Measurements from ENCODE around the gene SEC11C.

SEC11C gene

GRCh38 chr18:59139615-59140301, at the start of gene SEC11C:
Gene SEC11C (plus strand): TSS chr18:59139884. CDS start chr18:59139949, 65 bp downstream.
- peak; percentile 97 for DNase-seq

DNA sequence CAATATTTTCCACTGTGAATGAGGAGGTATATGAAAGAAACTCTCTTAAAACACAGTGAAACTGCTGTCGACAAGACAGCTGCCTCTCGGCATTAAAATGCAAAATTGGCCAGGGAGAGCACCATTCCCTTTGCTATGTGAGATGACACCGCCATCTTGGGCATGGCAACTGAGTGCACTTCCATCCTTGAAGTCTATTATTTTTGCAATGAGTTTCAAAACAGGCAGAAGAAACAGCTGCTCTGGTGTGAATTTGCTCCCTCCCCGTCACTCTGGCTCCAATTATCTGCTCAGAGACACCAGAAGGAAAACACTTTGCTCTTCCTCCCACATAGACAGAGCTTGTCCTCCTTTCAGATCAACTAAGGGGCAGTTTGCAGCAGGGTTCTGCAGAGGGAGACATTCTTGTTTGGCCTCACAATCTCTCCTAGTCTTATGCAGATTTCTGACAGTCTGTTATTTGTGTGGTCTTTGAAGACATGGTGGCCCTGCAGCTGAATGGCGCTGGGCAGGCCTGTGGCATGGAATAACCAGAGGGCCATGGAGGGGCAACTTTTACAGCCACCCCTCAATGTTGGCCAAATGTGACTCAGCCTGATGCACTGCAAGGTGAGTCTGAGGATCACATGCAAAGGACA, 48.6 kb upstream of the SEC11C start:
- no peak for DNase-seq

- no peak for DNase-seq
These were observed 46.0 kb upstream of the SEC11C start for GRCh38 chr18:59093668-59094067.

DNA sequence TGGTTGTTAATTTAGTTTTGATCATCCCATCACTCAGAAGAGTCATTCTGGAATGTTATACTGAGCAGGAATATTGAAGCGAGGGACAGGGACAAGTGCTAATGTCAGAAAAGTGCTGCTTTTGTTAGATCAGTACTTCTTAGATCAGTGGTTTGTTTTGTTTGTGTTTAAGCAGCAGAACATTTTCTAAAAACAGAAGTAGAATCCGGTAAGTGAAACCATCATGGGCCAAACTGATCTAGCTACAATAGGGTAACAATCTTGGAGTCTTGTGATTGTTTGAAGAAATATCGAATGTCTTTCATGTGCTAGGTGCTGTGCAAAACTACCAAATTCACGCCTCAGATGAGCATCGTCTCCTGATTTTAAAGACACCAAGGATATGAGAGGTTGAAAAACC, 45.1 kb upstream of the SEC11C start:
- DNase-seq: no peak

DNA sequence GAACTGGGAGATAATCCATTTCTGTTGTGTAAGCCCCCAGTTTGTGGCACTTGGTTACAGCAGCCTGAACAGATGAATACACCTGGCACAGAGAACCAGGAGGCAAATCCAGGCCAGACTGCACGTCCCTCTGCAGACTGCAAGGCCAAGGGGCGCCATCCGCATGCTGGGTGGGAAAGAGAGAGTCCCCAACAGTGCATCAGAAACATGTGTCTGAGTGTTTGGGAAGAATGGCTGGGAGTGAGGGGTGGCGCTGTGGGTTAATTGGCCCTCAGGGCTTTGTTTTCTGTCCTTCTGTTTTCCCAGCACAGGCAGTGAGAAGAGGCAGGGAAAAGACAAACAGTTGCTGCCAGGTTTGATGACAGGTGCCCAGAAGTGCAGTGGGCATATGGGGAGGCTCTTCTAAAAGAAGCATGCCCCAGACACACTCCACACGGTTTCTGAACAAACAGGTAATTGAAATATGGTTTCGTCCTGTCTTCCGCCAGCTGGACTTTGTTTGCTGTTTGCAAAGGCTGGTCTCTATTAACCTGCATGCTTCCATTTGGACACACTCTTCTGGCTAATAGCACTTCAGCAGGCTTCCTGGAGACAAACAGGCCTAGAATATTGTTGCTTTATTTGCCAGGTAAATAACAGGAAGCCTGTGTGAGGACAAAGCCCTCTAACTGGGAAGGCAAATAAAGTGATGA, 43.4 kb upstream of the SEC11C start:
- DNase-seq: peak; percentile 50

DNA sequence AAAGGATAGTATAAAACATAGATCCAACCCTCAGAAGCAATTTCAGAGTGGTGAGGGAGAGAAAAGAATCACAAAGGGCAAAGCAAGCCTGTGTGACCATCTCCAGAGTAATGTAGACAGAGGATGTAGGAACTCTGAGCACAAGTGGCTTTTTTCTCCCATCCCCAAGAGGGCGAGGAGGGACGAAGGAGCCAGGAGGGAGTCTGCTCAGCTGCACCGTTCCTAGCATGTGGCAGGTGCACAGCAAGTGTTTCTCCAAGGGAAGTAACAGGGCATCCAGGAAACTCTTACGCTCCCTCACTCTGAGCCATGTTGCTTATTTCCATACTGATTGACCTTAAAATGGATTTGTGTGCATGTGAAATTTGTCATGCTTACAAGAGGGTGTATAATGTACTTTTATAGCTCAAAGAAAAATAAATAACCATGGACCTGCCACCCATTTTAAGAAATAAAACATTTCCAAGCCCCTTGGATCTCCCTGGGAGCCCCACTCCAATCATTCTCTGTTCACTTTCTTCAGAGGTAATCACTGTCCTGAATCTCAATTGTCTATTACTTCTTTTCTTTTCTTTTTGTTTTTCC, 37.8 kb upstream of the SEC11C start:
- DNase-seq: no peak

DNA sequence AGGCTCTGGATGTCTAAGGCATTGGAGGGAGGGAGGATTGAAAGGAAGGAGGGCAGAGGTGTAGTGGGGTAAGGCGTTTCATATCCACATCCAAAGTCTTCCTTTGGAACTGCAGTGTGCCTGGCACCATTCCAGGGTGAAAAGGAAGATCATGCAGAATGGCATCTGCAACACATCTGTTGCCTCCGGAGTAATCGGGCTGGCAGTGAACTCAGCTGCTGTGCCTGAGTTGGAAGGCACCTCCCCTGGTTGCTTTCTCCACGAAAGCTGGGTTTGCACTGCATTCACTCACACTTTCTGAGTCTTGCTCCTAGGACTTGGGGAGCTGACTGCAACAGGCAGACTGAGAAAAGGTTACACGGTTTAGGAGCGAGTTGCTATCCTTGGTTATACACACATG, 30.3 kb upstream of the SEC11C start:
- DNase-seq: no peak

DNA sequence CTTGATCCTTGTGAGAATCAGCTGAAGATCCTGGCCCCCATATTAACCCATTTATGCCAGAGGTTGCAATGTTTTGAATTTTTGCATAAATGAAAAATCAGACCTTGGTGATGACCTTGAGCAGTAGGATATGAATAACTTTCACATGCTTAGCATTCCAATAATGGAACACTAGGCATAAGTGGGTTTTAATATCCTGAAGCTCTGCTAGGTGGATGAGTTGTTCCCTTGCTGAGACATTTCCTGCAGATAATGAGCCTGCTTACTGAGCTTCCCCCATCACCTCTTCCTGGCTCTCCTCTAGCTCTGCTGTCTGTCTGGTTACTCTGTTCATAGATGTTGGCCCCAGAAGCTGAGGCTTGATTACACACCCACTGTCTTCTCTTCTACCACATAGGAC, 25.5 kb upstream of the SEC11C start:
- DNase-seq: no peak

- DNase-seq: peak; percentile 14
These were observed 15.9 kb upstream of the SEC11C start for GRCh38 chr18:59123588-59124369.

- no peak for DNase-seq
These were observed 15.3 kb upstream of the SEC11C start for GRCh38 chr18:59124370-59124704.

GRCh38 chr18:59127047-59127446, 12.6 kb upstream of the SEC11C start:
- DNase-seq: no peak

DNA sequence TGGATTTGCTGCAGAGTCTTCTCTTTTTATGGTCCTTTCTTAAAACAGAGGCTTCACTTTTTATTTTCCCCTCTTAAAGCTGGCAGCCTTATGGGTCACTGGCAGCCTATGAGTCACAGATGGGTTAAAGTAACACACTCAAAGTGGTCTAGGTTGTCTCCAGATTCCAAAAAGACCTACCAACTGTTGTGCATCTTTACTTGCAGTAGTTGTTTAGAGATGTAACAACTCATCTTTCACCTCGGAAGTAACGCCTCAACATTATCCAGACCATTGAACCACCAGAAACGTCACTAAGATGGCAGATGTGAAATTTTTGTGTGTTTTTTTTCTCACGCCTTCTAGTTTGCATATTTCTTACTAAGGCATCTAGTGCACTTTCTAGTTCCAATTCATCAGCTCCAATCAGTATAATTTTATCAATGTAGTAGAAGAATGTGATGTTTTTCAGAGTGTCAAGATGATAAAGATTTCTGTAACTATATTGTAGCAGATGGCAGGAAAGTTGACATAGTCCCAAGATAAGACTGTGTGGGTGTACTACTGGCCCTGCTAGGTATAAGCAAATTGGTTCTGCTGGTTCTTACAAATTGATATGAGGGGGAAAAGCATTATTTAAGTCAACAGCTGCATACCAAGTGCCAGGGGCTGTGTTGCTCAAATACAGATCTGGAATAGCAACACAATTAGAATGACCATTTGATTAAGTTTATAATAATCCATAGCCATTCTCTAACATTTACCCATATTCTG, 9.6 kb upstream of the SEC11C start:
- DNase-seq: no peak

DNA sequence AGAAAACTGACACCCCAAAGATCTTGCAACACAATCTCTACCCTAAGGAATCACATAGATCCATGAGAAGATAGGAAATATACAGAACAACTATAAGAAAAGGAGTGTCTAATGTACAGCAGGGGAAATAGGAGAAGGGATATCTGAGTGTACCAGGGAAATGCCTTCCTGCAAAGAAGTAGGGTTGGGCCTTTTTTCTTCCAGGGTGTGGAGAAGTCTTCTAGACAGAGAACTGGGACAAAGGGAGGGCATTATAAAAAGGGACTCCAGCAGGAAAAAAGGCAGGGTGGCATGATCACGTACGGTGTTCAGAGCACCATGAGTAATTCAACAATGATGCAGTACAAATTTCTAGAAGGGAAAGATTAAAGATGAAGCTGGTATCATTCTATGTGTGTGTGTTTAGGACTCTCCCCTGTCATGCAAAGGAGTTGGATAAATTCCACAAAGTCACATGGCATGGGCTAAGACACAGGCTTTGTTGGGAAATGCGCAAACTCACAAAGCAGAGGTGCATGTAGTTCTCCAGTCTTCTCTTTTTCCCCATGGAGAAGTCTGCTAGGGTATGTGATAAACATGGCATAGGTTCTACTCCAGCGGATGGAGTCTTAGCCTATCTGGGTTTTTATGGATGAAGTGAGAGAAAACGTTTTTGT, 6.7 kb upstream of the SEC11C start:
- DNase-seq: no peak

DNA sequence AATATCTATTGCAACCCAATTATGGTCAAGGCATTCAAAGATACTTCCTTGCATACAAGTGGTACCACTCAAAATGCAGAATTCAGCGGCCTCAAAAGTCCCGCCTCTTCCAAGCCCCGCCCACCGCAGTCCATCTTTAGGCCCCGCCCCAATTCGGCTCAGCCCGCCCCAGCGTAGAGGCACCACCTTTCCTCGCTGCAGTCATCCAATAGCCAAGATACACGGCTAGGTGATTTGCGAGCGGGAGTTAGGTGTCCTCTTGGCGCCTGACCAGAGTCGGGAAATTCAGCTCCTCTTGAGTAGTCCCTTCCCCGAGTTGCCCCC, 431 bp upstream of the SEC11C start:
- DNase-seq: peak; percentile 91

- DNase-seq: no peak
These were observed 710 bp downstream of the SEC11C start for GRCh38 chr18:59140302-59140885.

GRCh38 chr18:59141294-59142068, 1.8 kb downstream of the SEC11C start:
- no peak for DNase-seq

DNA sequence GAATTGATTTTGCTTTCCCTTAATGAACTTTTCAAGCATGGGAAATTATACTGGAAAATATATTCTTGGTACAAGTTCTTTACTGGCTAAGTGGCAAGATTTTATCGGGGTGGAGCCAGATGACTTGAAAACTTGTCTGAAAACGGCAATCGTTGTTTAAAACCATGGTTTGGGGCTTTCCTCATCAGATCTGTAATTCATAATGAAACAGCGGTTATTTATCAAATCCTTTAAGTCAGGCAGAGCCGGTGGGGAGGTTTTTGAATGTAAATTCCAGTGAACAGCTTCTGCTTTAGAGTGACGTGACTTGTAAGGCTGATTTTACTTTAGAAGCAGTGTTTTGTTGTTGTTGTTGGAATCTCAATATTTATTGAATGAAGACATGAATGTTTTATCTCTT, 2.6 kb downstream of the SEC11C start:
- no peak for DNase-seq

GRCh38 chr18:59142800-59143416, 3.2 kb downstream of the SEC11C start:
- DNase-seq: peak; percentile 55

DNA sequence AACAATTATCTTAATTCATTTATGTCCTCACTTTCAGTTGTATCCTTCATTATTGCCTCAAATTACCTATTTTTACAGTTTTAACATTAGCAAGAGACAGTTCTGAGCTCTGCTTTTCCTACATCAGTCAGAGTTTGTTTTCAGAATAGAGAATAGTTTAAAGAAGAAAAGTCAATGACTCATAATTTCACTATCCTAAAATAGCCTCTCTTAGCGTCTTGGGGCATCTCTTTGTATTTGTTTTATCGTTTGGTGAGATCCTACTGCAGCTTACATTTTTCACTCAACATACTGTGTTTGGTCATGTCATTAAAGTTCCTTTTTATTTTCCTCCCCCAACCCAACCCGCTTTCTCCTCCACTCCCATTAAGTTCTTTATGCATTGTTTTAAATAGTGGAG, 3.8 kb downstream of the SEC11C start:
- DNase-seq: no peak

- DNase-seq: no peak
These were observed 4.8 kb downstream of the SEC11C start for GRCh38 chr18:59144483-59144882.
